Measurements from ENCODE around the gene MCF2L2. TPM values are rescaled to one million over a fixed set of nuclear protein-coding genes. Genes with fewer than 3 reads are reported as not detected.

Gene MCF2L2
- total and polyA plus RNA-seq, 2 of the 13 experiments (the other 11 are each of a cell fraction or from before 2014, with no cell fraction given), result not detected

DNA sequence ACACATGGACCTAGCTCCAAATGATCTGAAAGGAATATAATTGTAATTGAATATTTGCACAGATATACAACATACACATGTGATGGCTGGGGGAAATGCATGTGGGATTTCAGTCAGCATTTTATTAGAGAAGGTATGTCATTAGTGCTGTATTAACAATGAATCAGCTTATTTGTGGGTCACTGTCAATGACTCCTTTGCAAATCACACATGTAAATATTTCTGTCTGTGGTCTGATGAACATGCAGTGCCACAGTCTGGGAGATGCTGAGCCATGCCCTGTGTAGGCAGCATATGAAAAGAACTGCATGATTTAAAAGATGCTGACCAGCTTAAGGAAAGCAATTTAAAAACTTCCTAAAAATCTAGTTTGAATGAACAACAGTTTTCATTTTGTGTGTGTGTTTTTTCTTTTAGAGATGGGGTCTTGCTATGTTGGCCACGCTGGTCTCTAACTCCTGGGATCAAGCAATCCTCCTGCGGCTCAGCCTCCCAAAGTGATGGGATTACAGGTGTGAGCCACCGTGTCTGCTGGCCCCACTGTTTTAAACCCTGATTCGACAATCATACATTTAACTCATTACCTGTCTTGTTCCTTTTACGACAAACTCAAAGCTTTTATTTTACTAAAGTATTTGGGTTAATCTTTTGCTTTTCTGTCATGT lies 176.2 kb downstream of the MCF2L2 start:
- BruUV-seq (replicated peaks), result no TSS peak
- H3K36me3 ChIP-seq (replicated peaks in 1 of 2; ENCODE audit: control insufficient read depth in 1 of 2, insufficient read depth in 2 of 2, low read length in 2 of 2), result no peaks in the 10 kb centered on the region
- ATAC-seq (no peak), FAIRE-seq (no peak), DNase-seq (ENCODE audit: low spot score) (no peak)
- H3K9ac ChIP-seq (ENCODE audit: insufficient read depth, low read depth, low read length), result no peak overlapping the region
- no peak overlapping the region for H3K4me2 ChIP-seq (ENCODE audit: low read depth, low read length)
- H2AFZ ChIP-seq (ENCODE audit: low read length), result no peak overlapping the region
- H3K79me2 ChIP-seq (ENCODE audit: insufficient read depth, low read length), result no peaks in the 10 kb centered on the region
- ChIA-PET CTCF (ENCODE audit: low intra/inter-chr PET ratio, low total read pairs) (no interaction called here), POLR2A (no interaction called here)
- H3K27ac ChIP-seq (ENCODE audit: extremely low read length, insufficient read depth, low read length), result no peak overlapping the region
- H4K20me1 ChIP-seq (ENCODE audit: insufficient read depth, low read length), result no peaks in the 10 kb centered on the region
- intact Hi-C loops (cut with micrococcal nuclease; ENCODE audit: unreplicated experiment), result loop anchor here (5.0 kb wide), 1 partner anchor 130 kb away; no protein-coding TSS in a partner anchor
- H3K27me3 ChIP-seq (ENCODE audit: control insufficient read depth in 1 of 2, insufficient read depth in 2 of 2, low read length in 2 of 2), result peaks cover 5 to 63% of the 10 kb centered on the region in 2 experiments; a peak in 3 of 5 replicates
- no peaks in the 10 kb centered on the region for H3K9me3 ChIP-seq (ENCODE audit: low read length)
- WGBS (ENCODE audit: low lambda C conversion rate), result 66% methylated on average over 5 of the region's 5 CpGs
- H3K4me1 ChIP-seq (ENCODE audit: insufficient read depth, low read length), result peaks cover 12% of the 10 kb centered on the region
- H3K4me3 ChIP-seq (replicated peaks in 1 of 3; ENCODE audit: insufficient read depth in 1 of 3, low read depth in 2 of 3, low read length in 3 of 3), result no peak overlapping the region
- in situ Hi-C loops (cut with HindIII; ENCODE audit: extremely low pct_ligation_motif_present, low pct_unique_long_range_greater_than_20kb), result no loop called here
- TF ChIP-seq RNF2 (conservative IDR thresholded peaks at IDR 0.05; ENCODE audit: low read depth), result no peak
- TF ChIP-seq IKZF1 (IDR thresholded peaks at IDR 0.05), result no peak
- no peak for TF ChIP-seq HOXD1 (CRISPR knock-in tag; IDR thresholded peaks at IDR 0.05)
- no peak for TF ChIP-seq ATF7-NPFF (CRISPR knock-in tag; IDR thresholded peaks at IDR 0.05; ENCODE audit: low read depth)
- TF ChIP-seq NFKB2 (CRISPR knock-in tag; IDR thresholded peaks at IDR 0.05; ENCODE audit: borderline replicate concordance), result no peak
- TF ChIP-seq, protein P1, sequence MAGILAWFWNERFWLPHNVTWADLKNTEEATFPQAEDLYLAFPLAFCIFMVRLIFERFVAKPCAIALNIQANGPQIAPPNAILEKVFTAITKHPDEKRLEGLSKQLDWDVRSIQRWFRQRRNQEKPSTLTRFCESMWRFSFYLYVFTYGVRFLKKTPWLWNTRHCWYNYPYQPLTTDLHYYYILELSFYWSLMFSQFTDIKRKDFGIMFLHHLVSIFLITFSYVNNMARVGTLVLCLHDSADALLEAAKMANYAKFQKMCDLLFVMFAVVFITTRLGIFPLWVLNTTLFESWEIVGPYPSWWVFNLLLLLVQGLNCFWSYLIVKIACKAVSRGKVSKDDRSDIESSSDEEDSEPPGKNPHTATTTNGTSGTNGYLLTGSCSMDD (CRISPR knock-in tag; IDR thresholded peaks at IDR 0.05), result no peak
- TF ChIP-seq SRF (IDR thresholded peaks at IDR 0.05; ENCODE audit: low read depth, low read length), result no peak
- TF ChIP-seq, protein P2, sequence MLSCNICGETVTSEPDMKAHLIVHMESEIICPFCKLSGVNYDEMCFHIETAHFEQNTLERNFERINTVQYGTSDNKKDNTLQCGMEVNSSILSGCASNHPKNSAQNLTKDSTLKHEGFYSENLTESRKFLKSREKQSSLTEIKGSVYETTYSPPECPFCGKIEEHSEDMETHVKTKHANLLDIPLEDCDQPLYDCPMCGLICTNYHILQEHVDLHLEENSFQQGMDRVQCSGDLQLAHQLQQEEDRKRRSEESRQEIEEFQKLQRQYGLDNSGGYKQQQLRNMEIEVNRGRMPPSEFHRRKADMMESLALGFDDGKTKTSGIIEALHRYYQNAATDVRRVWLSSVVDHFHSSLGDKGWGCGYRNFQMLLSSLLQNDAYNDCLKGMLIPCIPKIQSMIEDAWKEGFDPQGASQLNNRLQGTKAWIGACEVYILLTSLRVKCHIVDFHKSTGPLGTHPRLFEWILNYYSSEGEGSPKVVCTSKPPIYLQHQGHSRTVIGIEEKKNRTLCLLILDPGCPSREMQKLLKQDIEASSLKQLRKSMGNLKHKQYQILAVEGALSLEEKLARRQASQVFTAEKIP (CRISPR knock-in tag; IDR thresholded peaks at IDR 0.05; ENCODE audit: borderline replicate concordance), result no peak
- no peak for TF ChIP-seq ZNF598 (CRISPR knock-in tag; IDR thresholded peaks at IDR 0.05; ENCODE audit: borderline replicate concordance)
- TF ChIP-seq, protein P3, sequence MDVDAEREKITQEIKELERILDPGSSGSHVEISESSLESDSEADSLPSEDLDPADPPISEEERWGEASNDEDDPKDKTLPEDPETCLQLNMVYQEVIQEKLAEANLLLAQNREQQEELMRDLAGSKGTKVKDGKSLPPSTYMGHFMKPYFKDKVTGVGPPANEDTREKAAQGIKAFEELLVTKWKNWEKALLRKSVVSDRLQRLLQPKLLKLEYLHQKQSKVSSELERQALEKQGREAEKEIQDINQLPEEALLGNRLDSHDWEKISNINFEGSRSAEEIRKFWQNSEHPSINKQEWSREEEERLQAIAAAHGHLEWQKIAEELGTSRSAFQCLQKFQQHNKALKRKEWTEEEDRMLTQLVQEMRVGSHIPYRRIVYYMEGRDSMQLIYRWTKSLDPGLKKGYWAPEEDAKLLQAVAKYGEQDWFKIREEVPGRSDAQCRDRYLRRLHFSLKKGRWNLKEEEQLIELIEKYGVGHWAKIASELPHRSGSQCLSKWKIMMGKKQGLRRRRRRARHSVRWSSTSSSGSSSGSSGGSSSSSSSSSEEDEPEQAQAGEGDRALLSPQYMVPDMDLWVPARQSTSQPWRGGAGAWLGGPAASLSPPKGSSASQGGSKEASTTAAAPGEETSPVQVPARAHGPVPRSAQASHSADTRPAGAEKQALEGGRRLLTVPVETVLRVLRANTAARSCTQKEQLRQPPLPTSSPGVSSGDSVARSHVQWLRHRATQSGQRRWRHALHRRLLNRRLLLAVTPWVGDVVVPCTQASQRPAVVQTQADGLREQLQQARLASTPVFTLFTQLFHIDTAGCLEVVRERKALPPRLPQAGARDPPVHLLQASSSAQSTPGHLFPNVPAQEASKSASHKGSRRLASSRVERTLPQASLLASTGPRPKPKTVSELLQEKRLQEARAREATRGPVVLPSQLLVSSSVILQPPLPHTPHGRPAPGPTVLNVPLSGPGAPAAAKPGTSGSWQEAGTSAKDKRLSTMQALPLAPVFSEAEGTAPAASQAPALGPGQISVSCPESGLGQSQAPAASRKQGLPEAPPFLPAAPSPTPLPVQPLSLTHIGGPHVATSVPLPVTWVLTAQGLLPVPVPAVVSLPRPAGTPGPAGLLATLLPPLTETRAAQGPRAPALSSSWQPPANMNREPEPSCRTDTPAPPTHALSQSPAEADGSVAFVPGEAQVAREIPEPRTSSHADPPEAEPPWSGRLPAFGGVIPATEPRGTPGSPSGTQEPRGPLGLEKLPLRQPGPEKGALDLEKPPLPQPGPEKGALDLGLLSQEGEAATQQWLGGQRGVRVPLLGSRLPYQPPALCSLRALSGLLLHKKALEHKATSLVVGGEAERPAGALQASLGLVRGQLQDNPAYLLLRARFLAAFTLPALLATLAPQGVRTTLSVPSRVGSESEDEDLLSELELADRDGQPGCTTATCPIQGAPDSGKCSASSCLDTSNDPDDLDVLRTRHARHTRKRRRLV (CRISPR knock-in tag; IDR thresholded peaks at IDR 0.05), result no peak
- TF ChIP-seq ISX (CRISPR knock-in tag; conservative IDR thresholded peaks at IDR 0.05), result no peak

Measured in HepG2 (cell line).